Measurements from ENCODE around the gene CCDC167. TPM values are rescaled to one million over a fixed set of nuclear protein-coding genes. Genes with fewer than 3 reads are reported as not detected.
A peak's percentile ranks its signal among the peaks of the same experiment; 100 is the strongest.

Gene CCDC167
- total RNA-seq, 2 experiments from 2014 or later = 81.4 to 138 TPM

- intact Hi-C loops (cut with micrococcal nuclease; ENCODE audit: unreplicated experiment) = no loop called here
- H3K4me1 ChIP-seq (ENCODE audit: insufficient read depth, low read length, poor library complexity, severe bottlenecking) = no peaks in the 10 kb centered on the region
- no peak for TF ChIP-seq CTCF (conservative IDR thresholded peaks at IDR 0.05; ENCODE audit: low read length)
- TF ChIP-seq EZH2phosphoT487 (IDR thresholded peaks at IDR 0.05; ENCODE audit: borderline replicate concordance, low read depth, low read length) = no peak
Measured at GRCh38 chr6:37537548-37537947, 37.9 kb upstream of the CCDC167 start.

GRCh38 chr6:37536491-37537190, 36.9 kb upstream of the CCDC167 start:
- Histone ChIP-seq H3K4me1 (ENCODE audit: insufficient read depth, low read length, poor library complexity, severe bottlenecking) (no peaks in the 10 kb centered on the region), H3K9me3 (ENCODE audit: low read length) (no peaks in the 10 kb centered on the region), H4K20me1 (ENCODE audit: insufficient read depth, low read length) (no peaks in the 10 kb centered on the region), H2AFZ (ENCODE audit: low read length) (no peak overlapping the region), H3K27ac (ENCODE audit: low read depth, low read length, poor library complexity, severe bottlenecking) (no peak overlapping the region), H3K4me3 (ENCODE audit: low read depth, low read length, poor library complexity, severe bottlenecking) (no peak overlapping the region), H3K4me2 (ENCODE audit: low read length) (no peak overlapping the region), H3K79me2 (ENCODE audit: insufficient read depth, low read depth, low read length) (no peaks in the 10 kb centered on the region), H3K36me3 (ENCODE audit: insufficient read depth, low read length) (no peaks in the 10 kb centered on the region), H3K9me2 (ENCODE audit: insufficient read depth, low read length) (no peaks in the 10 kb centered on the region)
- POLR2A ChIA-PET = no interaction called here
- no TSS peak for BruUV-seq (replicated peaks)
- no peak for TF ChIP-seq CTCF (conservative IDR thresholded peaks at IDR 0.05; ENCODE audit: low read length)
- TF ChIP-seq EZH2phosphoT487 (IDR thresholded peaks at IDR 0.05; ENCODE audit: borderline replicate concordance, low read depth, low read length) = no peak
- no peak for DNase-seq (ENCODE audit: low spot score)
- intact Hi-C loops (cut with micrococcal nuclease; ENCODE audit: unreplicated experiment) = no loop called here
- CTCF ChIA-PET (ENCODE audit: unreplicated experiment) = no interaction called here

More at GRCh38 chr6:37537548-37537947, 37.9 kb upstream of the CCDC167 start:
- Histone ChIP-seq H3K9me2 (ENCODE audit: insufficient read depth, low read length) (no peaks in the 10 kb centered on the region), H3K4me3 (ENCODE audit: low read depth, low read length, poor library complexity, severe bottlenecking) (no peak overlapping the region), H4K20me1 (ENCODE audit: insufficient read depth, low read length) (no peaks in the 10 kb centered on the region), H3K79me2 (ENCODE audit: insufficient read depth, low read depth, low read length) (no peaks in the 10 kb centered on the region), H3K27ac (ENCODE audit: low read depth, low read length, poor library complexity, severe bottlenecking) (no peak overlapping the region), H3K9me3 (ENCODE audit: low read length) (no peaks in the 10 kb centered on the region), H3K4me2 (ENCODE audit: low read length) (no peak overlapping the region), H2AFZ (ENCODE audit: low read length) (no peak overlapping the region), H3K36me3 (ENCODE audit: insufficient read depth, low read length) (no peaks in the 10 kb centered on the region)
- no peak for DNase-seq (ENCODE audit: low spot score)
- ChIA-PET CTCF (ENCODE audit: unreplicated experiment) (interaction anchor here (0.8 to 1.4 kb wide), 2 partner anchors 10 to 36 kb away, joined by 3 read pairs; no protein-coding TSS in a partner anchor), POLR2A (no interaction called here)
- no TSS peak for BruUV-seq (replicated peaks)

GRCh38 chr6:37535759-37536490, 36.2 kb upstream of the CCDC167 start:
- no peak for TF ChIP-seq EZH2phosphoT487 (IDR thresholded peaks at IDR 0.05; ENCODE audit: borderline replicate concordance, low read depth, low read length)
- peak; percentile 48; the same call in 1 of the 2 replicates for TF ChIP-seq CTCF (conservative IDR thresholded peaks at IDR 0.05; ENCODE audit: low read length)
- Histone ChIP-seq H4K20me1 (ENCODE audit: insufficient read depth, low read length) (no peaks in the 10 kb centered on the region), H3K27ac (ENCODE audit: low read depth, low read length, poor library complexity, severe bottlenecking) (no peak overlapping the region), H3K9me2 (ENCODE audit: insufficient read depth, low read length) (no peaks in the 10 kb centered on the region), H2AFZ (ENCODE audit: low read length) (no peak overlapping the region), H3K36me3 (ENCODE audit: insufficient read depth, low read length) (no peaks in the 10 kb centered on the region), H3K4me1 (ENCODE audit: insufficient read depth, low read length, poor library complexity, severe bottlenecking) (no peaks in the 10 kb centered on the region), H3K4me2 (ENCODE audit: low read length) (peak overlapping the region; percentile 18; the same call in 1 of the 2 replicates), H3K9me3 (ENCODE audit: low read length) (no peaks in the 10 kb centered on the region), H3K4me3 (ENCODE audit: low read depth, low read length, poor library complexity, severe bottlenecking) (no peak overlapping the region), H3K79me2 (ENCODE audit: insufficient read depth, low read depth, low read length) (no peaks in the 10 kb centered on the region)
- ChIA-PET POLR2A (no interaction called here), CTCF (ENCODE audit: unreplicated experiment) (no interaction called here)
- peak; percentile 45 for DNase-seq (ENCODE audit: low spot score)
- intact Hi-C loops (cut with micrococcal nuclease; ENCODE audit: unreplicated experiment) = no loop called here
- BruUV-seq (replicated peaks) = no TSS peak

All from OCI-LY7 (cell line).